NCI-H524 (cell line): ENCODE results near the gene ADGRE1.
A peak's percentile ranks its signal among the peaks of the same experiment; 100 is the strongest.
"Not testable (repeated sequence)": the region's sequence is repeated elsewhere in the genome, so short reads cannot be mapped to it uniquely, and the experiment has no call there.

Experiments
- DNase-seq, 2 experiments: peaks; one replicate each; lab custom pipeline; 2025; lab: John Stamatoyannopoulos, UW

ADGRE1 gene, protein sequence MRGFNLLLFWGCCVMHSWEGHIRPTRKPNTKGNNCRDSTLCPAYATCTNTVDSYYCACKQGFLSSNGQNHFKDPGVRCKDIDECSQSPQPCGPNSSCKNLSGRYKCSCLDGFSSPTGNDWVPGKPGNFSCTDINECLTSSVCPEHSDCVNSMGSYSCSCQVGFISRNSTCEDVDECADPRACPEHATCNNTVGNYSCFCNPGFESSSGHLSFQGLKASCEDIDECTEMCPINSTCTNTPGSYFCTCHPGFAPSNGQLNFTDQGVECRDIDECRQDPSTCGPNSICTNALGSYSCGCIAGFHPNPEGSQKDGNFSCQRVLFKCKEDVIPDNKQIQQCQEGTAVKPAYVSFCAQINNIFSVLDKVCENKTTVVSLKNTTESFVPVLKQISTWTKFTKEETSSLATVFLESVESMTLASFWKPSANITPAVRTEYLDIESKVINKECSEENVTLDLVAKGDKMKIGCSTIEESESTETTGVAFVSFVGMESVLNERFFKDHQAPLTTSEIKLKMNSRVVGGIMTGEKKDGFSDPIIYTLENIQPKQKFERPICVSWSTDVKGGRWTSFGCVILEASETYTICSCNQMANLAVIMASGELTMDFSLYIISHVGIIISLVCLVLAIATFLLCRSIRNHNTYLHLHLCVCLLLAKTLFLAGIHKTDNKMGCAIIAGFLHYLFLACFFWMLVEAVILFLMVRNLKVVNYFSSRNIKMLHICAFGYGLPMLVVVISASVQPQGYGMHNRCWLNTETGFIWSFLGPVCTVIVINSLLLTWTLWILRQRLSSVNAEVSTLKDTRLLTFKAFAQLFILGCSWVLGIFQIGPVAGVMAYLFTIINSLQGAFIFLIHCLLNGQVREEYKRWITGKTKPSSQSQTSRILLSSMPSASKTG

DNA sequence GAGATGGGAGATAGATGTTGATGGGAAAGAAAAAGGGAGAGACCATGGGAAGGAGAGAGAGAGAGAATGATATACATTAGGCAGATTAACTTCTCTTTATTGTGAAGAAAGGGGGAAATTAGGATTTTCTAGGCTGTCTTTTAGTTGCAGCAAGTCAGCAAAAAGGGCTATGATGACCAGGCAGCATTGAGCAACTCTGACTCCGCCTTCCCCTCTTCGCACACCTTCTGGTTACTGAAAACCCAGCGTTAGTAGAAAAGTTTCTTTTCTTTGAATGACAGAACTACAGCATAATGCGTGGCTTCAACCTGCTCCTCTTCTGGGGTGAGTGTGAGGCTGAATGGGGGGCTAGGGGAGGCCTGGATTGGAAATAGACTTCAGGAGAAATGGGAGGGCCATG, at the start of gene ADGRE1:
Gene ADGRE1, plus strand, starts transcription at position 264 of the 400 bp plus-strand sequence. Its CDS starts 30 bp downstream, at position 294.
- DNase-seq: no peak

DNA sequence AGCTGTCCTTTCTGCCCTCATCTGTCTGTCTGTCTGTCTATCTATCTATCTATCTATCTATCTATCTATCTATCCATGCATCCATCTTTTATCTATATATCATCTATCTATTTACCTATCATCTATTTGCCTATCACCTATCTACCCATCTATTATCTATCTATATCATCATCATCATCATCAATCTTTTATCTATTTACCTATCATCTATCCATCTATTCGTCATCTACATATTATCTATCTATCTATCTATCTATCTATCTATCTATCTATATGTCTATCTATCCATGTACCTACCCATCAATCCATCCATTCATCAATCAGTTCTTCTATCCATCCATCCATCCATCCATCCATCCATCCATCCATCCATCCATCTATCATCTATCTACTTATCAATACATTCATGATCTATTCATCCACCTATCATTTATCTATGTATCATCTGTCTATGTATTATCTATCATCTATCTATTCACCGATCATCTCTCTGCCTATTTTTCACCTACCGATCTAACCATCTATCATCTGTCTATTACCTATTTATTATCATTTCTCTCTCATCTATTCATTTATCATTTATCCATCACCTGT, 49.2 kb upstream of the ADGRE1 start:
- no peak for DNase-seq

DNA sequence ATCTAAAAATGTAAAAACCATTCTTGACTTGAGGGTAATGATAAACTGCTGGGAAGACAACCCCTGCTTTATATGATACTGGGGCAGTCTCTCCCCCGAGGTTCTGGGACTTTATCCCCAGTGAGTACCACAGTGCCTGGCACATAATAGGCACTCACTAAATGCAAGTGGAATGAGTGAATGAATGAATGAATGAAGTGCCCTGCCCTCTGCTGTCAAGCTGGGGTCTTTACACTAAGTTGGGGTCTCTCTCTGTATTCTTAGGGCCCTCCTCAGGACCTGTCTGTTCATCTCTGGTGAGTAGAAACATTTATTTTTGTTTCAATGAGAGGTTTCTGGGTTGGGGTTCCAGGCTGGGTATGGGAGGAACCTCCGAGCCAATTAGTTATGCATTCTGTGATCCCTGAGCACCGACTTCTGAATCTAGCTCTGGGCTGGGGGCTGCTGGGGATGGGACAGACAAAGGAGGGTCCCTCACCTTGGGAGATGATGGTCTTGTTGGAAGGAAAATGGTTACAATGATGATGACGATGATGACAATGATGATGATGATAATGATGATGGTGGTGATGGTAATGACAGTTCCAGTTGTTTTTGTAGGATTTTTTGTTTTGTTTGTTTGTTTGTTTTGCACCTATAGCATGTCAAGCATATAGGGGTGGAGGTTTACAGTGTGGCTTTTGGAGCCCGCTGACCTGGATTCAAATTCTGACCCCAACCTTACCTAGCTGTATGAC, 44.3 kb upstream of the ADGRE1 start:
- DNase-seq: no peak

GRCh38 chr19:6847828-6848200, 39.6 kb upstream of the ADGRE1 start:
- no peak for DNase-seq

- DNase-seq: no peak
Observed at GRCh38 chr19:6848986-6849385, 38.4 kb upstream of the ADGRE1 start.

- no peak for DNase-seq
Observed at GRCh38 chr19:6849876-6850275, 37.5 kb upstream of the ADGRE1 start.

- DNase-seq: no peak
Observed at GRCh38 chr19:6851359-6851758, 36.0 kb upstream of the ADGRE1 start.

GRCh38 chr19:6852001-6852400, 35.4 kb upstream of the ADGRE1 start:
- no peak for DNase-seq

- no peak for DNase-seq
Observed at GRCh38 chr19:6853868-6854267, 33.5 kb upstream of the ADGRE1 start.

DNA sequence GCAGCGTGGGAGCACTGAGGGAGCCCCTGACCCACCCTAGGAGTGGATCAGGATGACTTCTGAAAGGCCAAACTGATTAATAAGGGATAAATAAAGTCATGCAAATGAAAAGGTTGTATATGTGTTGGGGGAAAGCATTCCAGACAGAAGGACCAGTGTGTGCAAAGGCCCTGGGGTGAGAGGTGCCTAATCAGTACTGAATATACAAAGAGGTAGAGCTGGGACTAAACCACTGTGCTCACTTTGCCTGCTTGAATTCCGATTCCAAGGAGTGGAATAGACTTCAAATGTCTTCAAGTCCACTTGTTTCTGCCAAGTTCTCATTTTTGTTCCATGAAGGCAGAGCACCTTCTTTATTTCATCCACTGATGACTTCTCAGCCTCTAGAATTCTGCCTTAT, 32.6 kb upstream of the ADGRE1 start:
- no peak for DNase-seq

DNA sequence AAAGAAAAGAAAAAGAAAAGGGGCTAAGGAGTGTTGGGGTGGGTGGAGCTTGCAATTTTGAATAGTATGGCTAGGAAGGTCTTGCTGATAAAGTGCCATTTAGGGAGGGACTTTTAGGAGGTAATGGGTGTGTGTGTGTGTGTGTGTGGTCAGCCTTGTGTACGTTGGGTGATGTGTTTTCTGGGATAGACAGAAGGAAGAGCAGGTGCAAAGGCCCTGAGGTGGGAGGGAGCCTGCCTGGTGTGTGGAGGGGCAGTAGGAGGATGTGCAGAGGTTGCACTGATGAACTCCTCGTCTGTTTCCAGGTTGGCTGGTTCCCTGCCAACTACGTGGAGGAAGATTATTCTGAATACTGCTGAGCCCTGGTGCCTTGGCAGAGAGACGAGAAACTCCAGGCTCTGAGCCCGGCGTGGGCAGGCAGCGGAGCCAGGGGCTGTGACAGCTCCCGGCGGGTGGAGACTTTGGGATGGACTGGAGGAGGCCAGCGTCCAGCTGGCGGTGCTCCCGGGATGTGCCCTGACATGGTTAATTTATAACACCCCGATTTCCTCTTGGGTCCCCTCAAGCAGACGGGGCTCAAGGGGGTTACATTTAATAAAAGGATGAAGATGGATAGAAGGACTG, 30.5 kb upstream of the ADGRE1 start:
- DNase-seq: no peak

GRCh38 chr19:6861683-6862286, 25.6 kb upstream of the ADGRE1 start:
- DNase-seq: no peak

- peak; percentile 54 to 71 for DNase-seq
Observed at GRCh38 chr19:6862673-6863078, 24.7 kb upstream of the ADGRE1 start.

DNA sequence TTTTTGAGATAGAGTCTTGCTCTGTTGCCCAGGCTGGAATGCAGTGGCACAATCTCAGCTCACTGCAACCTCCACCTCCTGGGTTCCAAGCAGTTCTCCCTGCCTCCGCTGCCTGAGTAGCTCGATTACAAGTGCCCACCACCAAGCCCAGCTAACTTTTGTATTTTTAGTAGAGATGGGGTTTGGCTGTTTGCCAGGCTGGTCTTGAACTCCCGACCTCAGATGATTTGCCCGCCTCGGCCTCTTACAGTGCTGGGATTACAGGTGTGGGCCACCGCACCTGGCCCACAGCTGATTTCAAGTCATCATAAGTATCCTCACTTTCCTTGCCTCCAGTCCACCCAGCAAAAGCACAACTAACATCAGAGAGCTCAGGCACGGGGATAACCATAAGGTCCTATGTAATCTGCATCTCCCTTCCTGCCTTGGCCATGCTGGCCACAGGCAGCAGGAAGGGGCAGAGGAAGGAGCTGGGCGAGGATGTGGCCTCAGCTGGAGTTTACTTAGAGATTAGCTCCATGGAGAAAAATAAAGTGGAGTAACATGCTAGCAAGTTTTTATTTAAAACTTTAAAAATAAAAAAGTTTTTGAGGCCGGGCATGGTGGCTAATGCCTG, 22.9 kb upstream of the ADGRE1 start:
- DNase-seq: no peak

DNA sequence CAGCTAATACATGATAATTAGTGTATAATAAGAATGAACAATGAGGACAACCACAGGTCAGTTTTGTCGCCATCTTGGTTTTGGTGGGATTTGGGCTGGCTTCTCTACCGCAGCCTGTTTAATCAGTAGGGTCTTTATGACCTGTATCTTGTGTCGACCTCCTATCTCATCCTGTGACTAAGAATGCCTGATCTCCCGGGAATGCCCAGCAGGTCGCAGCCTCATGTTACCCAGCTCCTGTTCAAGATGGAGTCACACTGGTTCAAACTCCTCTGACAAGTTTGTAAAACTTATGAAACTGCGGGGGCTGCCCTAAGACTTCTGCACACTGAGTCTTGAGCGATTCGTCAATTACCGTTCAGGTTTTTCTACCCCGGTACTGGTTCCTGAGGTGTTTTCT, 21.5 kb upstream of the ADGRE1 start:
- DNase-seq: no peak

DNA sequence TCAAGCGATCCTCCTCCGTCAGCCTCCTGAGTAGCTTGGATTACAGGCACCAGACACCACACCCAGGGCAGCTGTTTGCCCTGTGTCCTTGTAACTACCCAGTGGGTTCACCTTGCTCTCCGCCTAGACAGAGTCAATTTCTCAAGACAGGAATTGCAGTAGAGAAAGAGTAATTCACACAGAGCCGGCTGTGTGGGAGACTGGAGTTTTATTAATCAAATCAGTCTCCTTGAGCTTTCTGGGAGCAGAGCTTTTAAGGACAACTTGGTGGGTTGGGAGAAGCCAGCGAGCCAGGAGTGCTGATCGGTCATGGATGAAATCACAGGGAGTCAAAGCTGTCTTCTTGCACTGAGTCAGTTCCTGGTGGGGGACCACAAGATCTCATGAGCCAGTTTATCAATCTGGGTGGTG, 20.6 kb upstream of the ADGRE1 start:
- no peak for DNase-seq

DNA sequence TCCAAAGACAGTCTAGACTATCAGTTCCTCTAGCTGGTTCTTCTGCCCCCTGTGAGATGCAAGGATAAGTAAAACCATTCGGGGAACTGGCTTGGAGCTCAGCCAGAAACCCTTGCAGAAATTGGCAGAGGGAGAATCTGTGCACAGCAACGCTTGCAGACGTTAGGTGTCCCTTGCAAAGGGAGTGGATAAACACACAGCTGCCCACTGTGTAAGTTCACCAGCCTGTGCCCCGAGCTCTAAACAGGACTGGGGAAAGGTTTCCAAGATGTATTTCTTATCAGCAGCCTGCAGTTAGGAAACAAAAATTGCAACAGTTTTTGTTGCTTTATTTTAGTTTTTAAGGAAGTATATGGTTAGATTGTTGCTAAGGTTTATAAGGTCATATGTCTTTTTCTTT, 19.0 kb upstream of the ADGRE1 start:
- DNase-seq: no peak

- not testable (repeated sequence) for DNase-seq
Observed at GRCh38 chr19:6869151-6869882, 18.1 kb upstream of the ADGRE1 start.

DNA sequence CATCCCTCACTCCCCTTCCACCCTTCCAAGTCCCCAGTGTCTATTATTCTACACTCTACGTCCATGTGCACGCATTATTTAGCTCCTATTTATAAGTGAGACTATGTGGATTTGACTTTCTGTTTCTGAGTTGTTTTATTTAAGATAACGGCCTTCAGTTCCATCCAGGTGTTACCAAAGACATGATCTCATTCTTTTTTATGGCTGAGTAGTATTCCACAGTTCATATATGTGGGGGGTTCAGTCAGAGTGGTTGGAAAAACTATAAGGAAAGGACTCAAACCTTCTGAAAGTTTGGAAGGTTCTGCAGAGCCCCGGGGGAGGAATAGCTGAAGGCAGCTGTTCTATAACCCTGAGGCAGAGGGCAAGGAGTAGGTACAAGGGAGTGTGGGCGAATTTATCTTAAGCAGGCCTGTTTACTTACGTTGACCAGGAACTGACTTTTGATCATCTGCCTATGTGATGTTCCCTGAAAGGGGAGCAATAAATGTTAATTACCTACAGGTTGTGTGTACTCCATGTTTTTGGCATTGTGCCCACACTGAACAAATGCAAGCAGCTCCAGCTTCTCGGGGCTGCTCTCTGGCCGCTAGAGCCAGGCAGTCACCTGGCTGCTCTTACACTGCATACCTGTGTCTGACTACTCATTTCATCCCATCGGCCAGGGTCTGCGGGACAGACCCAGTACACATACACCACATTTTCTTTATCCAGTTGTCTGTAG, 13.5 kb upstream of the ADGRE1 start:
- DNase-seq: no peak
